B cell (primary cell): ENCODE data around the gene SYNE1. TPM values are rescaled to one million over a fixed set of nuclear protein-coding genes. Genes with fewer than 3 reads are reported as not detected.

Source experiments
- ATAC-seq: fragments of 200-7000 bp; cut with Tn5 transposase; one replicate; pipeline ENCODE4 v1.10.0; 2021; ENCODE audit warnings: low read depth, mild to moderate bottlenecking, moderate number of reproducible peaks, moderate library complexity
- CTCF ChIA-PET: fragments of 350-600 bp; sonication (Branson Sonifier 250); formaldehyde crosslinking; loops from one replicate; lab custom pipeline; 2021; ENCODE audit warnings: antibody characterized with exemption, inconsistent platforms; lab: Charles Lee
- POLR2A ChIA-PET: fragments of 350-600 bp; sonication (Branson Sonifier 250); formaldehyde crosslinking; loops from one replicate; lab custom pipeline; 2021; ENCODE audit warnings: antibody characterized with exemption; lab: Charles Lee
- DNase-seq: peaks from one replicate; pipeline ENCODE4 v3.0.0; 2013
- H2AFZ ChIP-seq: 2 replicates; pipeline ENCODE4 v1.6.1; 2012; ENCODE audit warnings: mild to moderate bottlenecking, low read depth, low read length; ENCODE audit not compliant: insufficient read depth, poor library complexity, severe bottlenecking
- H3K27ac ChIP-seq, 2 donors: 1 replicate in 1 of 2; 2 replicates in 1 of 2; pipeline ENCODE4 v1.5.1; 2012 to 2013; ENCODE audit warnings: low read length in 2 of 2, mild to moderate bottlenecking in 2 of 2, moderate library complexity in 1 of 2
- H3K27me3 ChIP-seq, 4 experiments: fragments of 200-600 bp in 1 of 4; sonication (generic) in 1 of 4; replicated peaks in 1 of 4; 1 replicate in 2 of 4; 2 replicates in 2 of 4; pipeline versions ENCODE4 v1.6.1 to v1.7.0; 2013 to 2016; ENCODE audit warnings: low read length in 3 of 4, mild to moderate bottlenecking in 2 of 4, mixed read lengths in 1 of 4, moderate library complexity in 1 of 4; ENCODE audit not compliant: insufficient read depth in 4 of 4, control insufficient read depth in 3 of 4; ENCODE audit errors: control extremely low read depth in 1 of 4
- H3K36me3 ChIP-seq, 2 experiments: replicated peaks in 1 of 2; 1 replicate in 1 of 2; 2 replicates in 1 of 2; pipeline versions ENCODE4 v1.6.1 to v1.7.1; 2013; ENCODE audit warnings: low read length in 1 of 2; ENCODE audit not compliant: insufficient read depth in 2 of 2, control insufficient read depth in 1 of 2; ENCODE audit errors: control extremely low read depth in 1 of 2, extremely low read depth in 1 of 2
- H3K4me1 ChIP-seq, 2 donors: fragments of 200-600 bp in 1 of 2; sonication (generic) in 1 of 2; 1 replicate in 1 of 2; 2 replicates in 1 of 2; pipeline versions ENCODE4 v1.5.1 to v1.6.1; 2013 to 2017; ENCODE audit warnings: low read length in 2 of 2; ENCODE audit not compliant: control insufficient read depth in 2 of 2, insufficient read depth in 2 of 2
- H3K4me2 ChIP-seq: replicated peaks from 2 replicates; pipeline ENCODE3; 2012; ENCODE audit warnings: mild to moderate bottlenecking, low read depth, low read length; ENCODE audit not compliant: poor library complexity, severe bottlenecking
- H3K4me3 ChIP-seq, 5 experiments: fragments of 200-600 bp in 1 of 5; sonication (generic) in 1 of 5; 1 replicate in 3 of 5; 2 replicates in 2 of 5; pipeline versions ENCODE4 v1.5.1 to v1.7.0; 2011 to 2016; ENCODE audit warnings: low read length in 4 of 5, mild to moderate bottlenecking in 4 of 5, low read depth in 2 of 5, control low read depth in 1 of 5, moderate library complexity in 1 of 5; ENCODE audit not compliant: insufficient read depth in 1 of 5; ENCODE audit errors: control extremely low read depth in 1 of 5, extremely low read depth in 1 of 5
- H3K79me2 ChIP-seq: fragments of 200-600 bp; sonication (generic); one replicate; pipeline ENCODE4 v1.6.0; 2016; ENCODE audit warnings: low read length; ENCODE audit not compliant: control insufficient read depth, insufficient read depth
- H3K9ac ChIP-seq: fragments of 200-600 bp; sonication (generic); 2 replicates; pipeline ENCODE4 v1.6.1; 2017; ENCODE audit warnings: mild to moderate bottlenecking, low read length, moderate library complexity
- H3K9me3 ChIP-seq, 3 donors: one replicate each; pipeline versions ENCODE4 v1.6.1 to v1.7.1; 2013; ENCODE audit warnings: low read length in 2 of 3; ENCODE audit not compliant: control insufficient read depth in 2 of 3, insufficient read depth in 1 of 3; ENCODE audit errors: control extremely low read depth in 1 of 3
- H4K20me1 ChIP-seq: 2 replicates; pipeline ENCODE4 v1.6.0; 2012; ENCODE audit warnings: mild to moderate bottlenecking, low read length; ENCODE audit not compliant: insufficient read depth, control insufficient read depth, poor library complexity, severe bottlenecking
- H3K27ac Mint-ChIP-seq: one replicate; pipeline ENCODE4 v1.8.0; 2021; ENCODE audit warnings: mixed read lengths
- H3K27me3 Mint-ChIP-seq: one replicate; pipeline ENCODE4 v1.8.0; 2021; ENCODE audit warnings: mixed read lengths
- H3K4me1 Mint-ChIP-seq: one replicate; pipeline ENCODE4 v1.8.0; 2021; ENCODE audit warnings: mixed read lengths
- H3K4me3 Mint-ChIP-seq: one replicate; pipeline ENCODE4 v1.8.0; 2021; ENCODE audit warnings: mixed read lengths
- H3K9me3 Mint-ChIP-seq: one replicate; pipeline ENCODE4 v1.8.0; 2022; ENCODE audit warnings: mixed read lengths; ENCODE audit not compliant: insufficient read depth
- EZH2 ChIP-seq: IDR thresholded peaks from 2 replicates; pipeline ENCODE4 v1.6.1; 2012; ENCODE audit warnings: borderline replicate concordance, low read depth, mild to moderate bottlenecking, moderate library complexity, low read length; ENCODE audit not compliant: insufficient read depth, poor library complexity, severe bottlenecking
- WGBS: methylation state at CpG from one replicate; pipeline ENCODE4 v1.1.5; 2013; ENCODE audit warnings: missing lambda C conversion rate; ENCODE audit not compliant: insufficient coverage; 5-methylcytosine and 5-hydroxymethylcytosine counted together
- intact Hi-C: fragments of 100-400 bp; cut with micrococcal nuclease; formaldehyde crosslinking; loops from one replicate; pipeline ENCODE4 v1.10.0; 2022
- polyA plus RNA-seq: library from polyadenylated mRNA; depleted of rRNA; stranded (reverse); fragments of >200 nt; gene quantifications from 2 replicates; pipeline ENCODE4 v1.2.3, GENCODE V29; 2012
- total RNA-seq, 2 donors: library from RNA; stranded (reverse); fragments of 120-200 nt in 1 of 2; gene quantifications; 1 replicate in 1 of 2; 2 replicates in 1 of 2; pipeline versions ENCODE4 v1.2.3 to v1.2.4, GENCODE V29; 2013 to 2022
- TF ChIP-seq, protein P1 (sequence below): fragments of 200-600 bp; IDR thresholded peaks from one replicate; pipeline ENCODE4 v1.8.0; 2022; ENCODE audit warnings: antibody characterized with exemption, mild to moderate bottlenecking

Gene SYNE1
- total and polyA plus RNA-seq, 2 donors (not counting 1 experiment from before 2014, with no cell fraction given): 49.2 to 108 TPM

DNA sequence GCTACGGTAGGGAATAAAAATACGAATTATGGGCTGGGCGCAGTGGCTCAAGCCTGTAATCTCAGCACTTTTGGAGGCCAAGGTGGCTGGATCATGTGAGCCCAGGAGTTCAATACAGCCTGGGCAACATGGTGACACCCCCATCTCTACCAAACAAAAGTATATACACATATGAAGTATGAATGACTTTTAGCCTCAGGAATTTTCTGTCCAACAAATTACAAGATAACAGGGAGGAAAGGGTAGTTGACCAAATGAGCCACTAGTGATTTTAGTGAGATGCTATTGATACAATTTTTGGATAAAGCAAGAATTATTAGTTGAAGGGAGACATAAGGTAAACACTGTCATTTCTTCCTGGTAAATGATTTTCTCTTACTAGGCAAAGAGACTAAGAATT lies 328.2 kb downstream of the SYNE1 start:
- WGBS: 100% methylated on average over 1 of the region's 3 CpGs
- no peak overlapping the region for H3K4me3 Mint-ChIP-seq
- no peaks in the 10 kb centered on the region for H3K9me3 ChIP-seq
- H3K36me3 ChIP-seq: no peaks in the 10 kb centered on the region
- H3K4me2 ChIP-seq: no peak overlapping the region
- no peak overlapping the region for H3K27ac Mint-ChIP-seq
- H2AFZ ChIP-seq: no peak overlapping the region
- no peaks in the 10 kb centered on the region for H3K27me3 Mint-ChIP-seq
- no peaks in the 10 kb centered on the region for H3K79me2 ChIP-seq
- DNase-seq (no peak), ATAC-seq (no peak)
- no peak overlapping the region for H3K27ac ChIP-seq
- no peak overlapping the region for H3K9ac ChIP-seq
- no peaks in the 10 kb centered on the region for H3K27me3 ChIP-seq
- H4K20me1 ChIP-seq: no peaks in the 10 kb centered on the region
- CTCF ChIA-PET: no interaction called here
- no peaks in the 10 kb centered on the region for H3K9me3 Mint-ChIP-seq
- POLR2A ChIA-PET: no interaction called here
- H3K4me3 ChIP-seq: no peak overlapping the region
- intact Hi-C loops: loop anchor here (10.0 kb wide), 1 partner anchor 124 kb away; no protein-coding TSS in a partner anchor
- H3K4me1 ChIP-seq: no peaks in the 10 kb centered on the region
- TF ChIP-seq, protein P1, sequence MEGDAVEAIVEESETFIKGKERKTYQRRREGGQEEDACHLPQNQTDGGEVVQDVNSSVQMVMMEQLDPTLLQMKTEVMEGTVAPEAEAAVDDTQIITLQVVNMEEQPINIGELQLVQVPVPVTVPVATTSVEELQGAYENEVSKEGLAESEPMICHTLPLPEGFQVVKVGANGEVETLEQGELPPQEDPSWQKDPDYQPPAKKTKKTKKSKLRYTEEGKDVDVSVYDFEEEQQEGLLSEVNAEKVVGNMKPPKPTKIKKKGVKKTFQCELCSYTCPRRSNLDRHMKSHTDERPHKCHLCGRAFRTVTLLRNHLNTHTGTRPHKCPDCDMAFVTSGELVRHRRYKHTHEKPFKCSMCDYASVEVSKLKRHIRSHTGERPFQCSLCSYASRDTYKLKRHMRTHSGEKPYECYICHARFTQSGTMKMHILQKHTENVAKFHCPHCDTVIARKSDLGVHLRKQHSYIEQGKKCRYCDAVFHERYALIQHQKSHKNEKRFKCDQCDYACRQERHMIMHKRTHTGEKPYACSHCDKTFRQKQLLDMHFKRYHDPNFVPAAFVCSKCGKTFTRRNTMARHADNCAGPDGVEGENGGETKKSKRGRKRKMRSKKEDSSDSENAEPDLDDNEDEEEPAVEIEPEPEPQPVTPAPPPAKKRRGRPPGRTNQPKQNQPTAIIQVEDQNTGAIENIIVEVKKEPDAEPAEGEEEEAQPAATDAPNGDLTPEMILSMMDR: no peak
- no peaks in the 10 kb centered on the region for H3K4me1 Mint-ChIP-seq

DNA sequence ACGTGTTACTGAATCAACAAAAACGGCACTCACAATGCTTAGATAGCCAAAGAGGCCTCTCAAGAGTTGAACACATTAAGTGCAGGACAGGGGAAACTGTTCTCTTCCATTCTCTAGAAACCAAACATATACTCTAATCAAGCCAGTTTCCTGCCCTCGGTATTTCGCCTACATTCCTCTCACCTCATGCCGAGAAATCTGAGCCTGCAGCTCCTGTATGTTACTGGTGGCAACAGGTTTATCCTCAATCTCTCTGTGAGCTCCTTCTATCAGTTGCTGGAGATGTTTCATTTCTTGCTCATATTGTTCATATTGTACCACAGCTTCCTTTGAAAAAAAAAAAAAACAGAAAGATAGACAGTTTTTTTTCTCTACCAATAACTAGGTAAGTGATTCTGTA lies 328.9 kb downstream of the SYNE1 start:
- no peak overlapping the region for H3K4me3 Mint-ChIP-seq
- no peak for ATAC-seq
- no peak overlapping the region for H3K27ac Mint-ChIP-seq
- POLR2A ChIA-PET: no interaction called here
- no peak overlapping the region for H3K9ac ChIP-seq
- intact Hi-C loops: loop anchor here (10.0 kb wide), 1 partner anchor 124 kb away; no protein-coding TSS in a partner anchor
- no peaks in the 10 kb centered on the region for H3K9me3 Mint-ChIP-seq
- no peaks in the 10 kb centered on the region for H3K9me3 ChIP-seq
- TF ChIP-seq EZH2: no peak
- TF ChIP-seq, protein P1: no peak
- no peaks in the 10 kb centered on the region for H3K4me1 Mint-ChIP-seq
- no peak overlapping the region for H3K27ac ChIP-seq
- H3K27me3 ChIP-seq: no peaks in the 10 kb centered on the region
- no peak overlapping the region for H3K4me3 ChIP-seq
- no peak overlapping the region for H3K4me2 ChIP-seq
- CTCF ChIA-PET: interaction anchor here (1.3 kb wide), 1 partner anchor 10 kb away, joined by 3 read pairs; no protein-coding TSS in a partner anchor
- H4K20me1 ChIP-seq: no peaks in the 10 kb centered on the region
- H3K36me3 ChIP-seq: no peaks in the 10 kb centered on the region
- H3K79me2 ChIP-seq: no peaks in the 10 kb centered on the region
- no peaks in the 10 kb centered on the region for H3K27me3 Mint-ChIP-seq
- no peaks in the 10 kb centered on the region for H3K4me1 ChIP-seq
- DNase-seq: no peak
- 97% methylated on average over 5 of the region's 5 CpGs for WGBS
- no peak overlapping the region for H2AFZ ChIP-seq
